ENCODE measurements around the gene PGLYRP2.

DNA sequence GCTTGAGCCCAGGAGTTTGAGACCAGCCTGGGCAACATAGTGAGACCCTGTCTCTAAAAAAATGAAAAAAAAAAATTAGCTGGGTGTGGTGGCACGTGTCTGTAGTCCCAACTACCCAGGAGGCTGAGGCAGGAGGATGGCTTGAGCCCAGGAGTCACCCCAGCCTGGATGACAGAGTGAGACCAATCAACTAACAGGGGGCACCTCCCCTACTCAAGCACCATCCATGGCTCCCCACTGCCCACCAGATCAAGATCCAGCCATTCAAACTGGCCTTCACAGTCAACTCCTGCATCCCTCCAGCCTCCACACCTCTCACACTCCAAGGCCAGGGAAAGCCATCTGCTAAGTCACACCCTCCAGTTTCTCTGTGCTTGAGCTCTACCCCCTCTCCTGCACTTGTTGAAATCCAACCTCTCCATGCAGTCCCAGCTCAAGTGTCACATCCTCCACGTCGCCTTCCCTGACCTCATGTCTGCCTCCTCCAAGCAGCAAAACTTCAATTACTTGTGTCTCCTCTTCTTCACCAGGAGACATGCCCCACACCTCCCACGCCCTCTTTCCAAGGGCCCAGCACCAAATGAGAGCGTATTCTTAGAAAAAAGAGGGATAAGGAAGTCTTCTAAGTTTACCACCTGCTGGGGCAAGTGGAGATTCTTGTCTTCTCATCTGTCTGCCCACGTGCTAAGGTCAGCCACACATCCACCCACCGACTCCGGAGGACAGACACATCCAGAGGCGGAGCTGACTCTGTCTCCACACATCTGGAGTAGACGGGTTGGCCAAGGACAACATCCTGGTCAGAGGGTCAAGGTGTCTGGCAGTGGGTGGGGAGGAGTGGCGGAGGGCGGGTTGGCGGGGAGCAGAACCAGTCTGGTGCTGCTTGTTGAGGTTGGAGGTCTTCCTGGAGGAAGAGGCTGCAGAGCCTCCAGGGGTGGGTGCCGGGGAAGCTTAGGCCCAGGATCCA, 28.1 kb upstream of the PGLYRP2 start:
- TF ChIP-seq, protein P1, sequence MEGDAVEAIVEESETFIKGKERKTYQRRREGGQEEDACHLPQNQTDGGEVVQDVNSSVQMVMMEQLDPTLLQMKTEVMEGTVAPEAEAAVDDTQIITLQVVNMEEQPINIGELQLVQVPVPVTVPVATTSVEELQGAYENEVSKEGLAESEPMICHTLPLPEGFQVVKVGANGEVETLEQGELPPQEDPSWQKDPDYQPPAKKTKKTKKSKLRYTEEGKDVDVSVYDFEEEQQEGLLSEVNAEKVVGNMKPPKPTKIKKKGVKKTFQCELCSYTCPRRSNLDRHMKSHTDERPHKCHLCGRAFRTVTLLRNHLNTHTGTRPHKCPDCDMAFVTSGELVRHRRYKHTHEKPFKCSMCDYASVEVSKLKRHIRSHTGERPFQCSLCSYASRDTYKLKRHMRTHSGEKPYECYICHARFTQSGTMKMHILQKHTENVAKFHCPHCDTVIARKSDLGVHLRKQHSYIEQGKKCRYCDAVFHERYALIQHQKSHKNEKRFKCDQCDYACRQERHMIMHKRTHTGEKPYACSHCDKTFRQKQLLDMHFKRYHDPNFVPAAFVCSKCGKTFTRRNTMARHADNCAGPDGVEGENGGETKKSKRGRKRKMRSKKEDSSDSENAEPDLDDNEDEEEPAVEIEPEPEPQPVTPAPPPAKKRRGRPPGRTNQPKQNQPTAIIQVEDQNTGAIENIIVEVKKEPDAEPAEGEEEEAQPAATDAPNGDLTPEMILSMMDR (IDR thresholded peaks at IDR 0.05), result no peak
- no peak for TF ChIP-seq POLR2A (IDR thresholded peaks at IDR 0.05)
